WTC11 (cell line): ENCODE results near the gene PDXK.

ENCODE experiments used
- ATF3 ChIP-seq: sonication (generic); formaldehyde crosslinking; conservative IDR thresholded peaks from 2 replicates; pipeline ENCODE4 v1.8.1; 2022; ENCODE audit warnings: mild to moderate bottlenecking, missing genetic modification reagents
- CREB1 ChIP-seq: sonication (generic); formaldehyde crosslinking; IDR thresholded peaks from 2 replicates; pipeline ENCODE4 v1.8.0; 2023; ENCODE audit warnings: mild to moderate bottlenecking, missing genetic modification reagents
- CTCF ChIP-seq: fragments of 200-600 bp; IDR thresholded peaks from 2 replicates; pipeline ENCODE4 v1.8.0; 2022; ENCODE audit warnings: antibody characterized with exemption
- FOXP1 ChIP-seq: sonication (generic); formaldehyde crosslinking; IDR thresholded peaks from 2 replicates; pipeline ENCODE4 v1.8.0; 2022; ENCODE audit warnings: missing genetic modification reagents, mild to moderate bottlenecking, moderate library complexity, borderline replicate concordance
- SMAD4 ChIP-seq: sonication (generic); formaldehyde crosslinking; IDR thresholded peaks from 2 replicates; pipeline ENCODE4 v1.8.0; 2022; ENCODE audit warnings: mild to moderate bottlenecking, missing genetic modification reagents
- ZNF671 ChIP-seq: fragments of 250-450 bp; sonication (Bioruptor Pico); IDR thresholded peaks from 2 replicates; pipeline ENCODE4 v1.8.0; 2021; ENCODE audit warnings: mild to moderate bottlenecking
- TF ChIP-seq, protein P1 (sequence below): sonication (generic); formaldehyde crosslinking; IDR thresholded peaks from 2 replicates; pipeline ENCODE4 v1.8.1; 2023; ENCODE audit warnings: mild to moderate bottlenecking, missing genetic modification reagents, moderate library complexity

DNA sequence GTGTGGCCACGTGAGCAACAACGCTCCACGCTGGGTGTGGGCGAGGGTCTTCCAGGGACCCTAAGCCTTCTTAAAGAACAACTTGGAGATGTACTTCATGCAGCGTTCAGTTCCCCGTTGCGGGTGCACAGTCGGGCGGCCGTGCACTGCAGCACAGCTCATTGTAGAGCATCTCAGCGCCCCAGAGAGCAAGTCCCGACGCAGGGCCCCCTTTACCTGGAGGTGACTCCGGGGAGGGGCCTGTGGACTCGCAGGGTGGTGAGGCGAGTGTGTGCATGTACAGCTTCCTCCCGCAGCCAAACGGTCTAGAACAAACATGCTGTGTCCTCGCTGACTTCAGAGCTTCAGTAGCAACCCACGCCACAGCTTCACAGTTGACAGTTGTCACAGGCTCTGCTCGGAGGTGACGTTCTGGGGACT is 89.9 kb downstream of the PDXK start:
- TF ChIP-seq CREB1 (CRISPR knock-in tag) (no peak), SMAD4 (CRISPR knock-in tag) (no peak), ZNF671 (CRISPR knock-in tag) (no peak), CTCF (no peak), FOXP1 (CRISPR knock-in tag) (no peak), ATF3 (no peak)
- TF ChIP-seq, protein P1, sequence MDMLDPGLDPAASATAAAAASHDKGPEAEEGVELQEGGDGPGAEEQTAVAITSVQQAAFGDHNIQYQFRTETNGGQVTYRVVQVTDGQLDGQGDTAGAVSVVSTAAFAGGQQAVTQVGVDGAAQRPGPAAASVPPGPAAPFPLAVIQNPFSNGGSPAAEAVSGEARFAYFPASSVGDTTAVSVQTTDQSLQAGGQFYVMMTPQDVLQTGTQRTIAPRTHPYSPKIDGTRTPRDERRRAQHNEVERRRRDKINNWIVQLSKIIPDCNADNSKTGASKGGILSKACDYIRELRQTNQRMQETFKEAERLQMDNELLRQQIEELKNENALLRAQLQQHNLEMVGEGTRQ (CRISPR knock-in tag): no peak
